Nephron (organoid): ENCODE data around the gene PPP1R12C.
A peak's percentile ranks its signal among the peaks of the same experiment; 100 is the strongest.
"Not testable (repeated sequence)": the region's sequence is repeated elsewhere in the genome, so short reads cannot be mapped to it uniquely, and the experiment has no call there.

Experiments used
- H3K27ac Mint-ChIP-seq, 3 experiments: 2 replicates each; pipeline ENCODE4 v1.8.0; 2020; ENCODE audit warnings: mixed read lengths in 3 of 3, mild to moderate bottlenecking in 2 of 3, moderate library complexity in 1 of 3
- H3K27me3 Mint-ChIP-seq: 2 replicates; pipeline ENCODE4 v1.8.0; 2021; ENCODE audit warnings: low read depth, mild to moderate bottlenecking, moderate library complexity, mixed read lengths
- H3K36me3 Mint-ChIP-seq: 2 replicates; pipeline ENCODE4 v1.8.0; 2020; ENCODE audit warnings: low read depth, mixed read lengths
- H3K4me1 Mint-ChIP-seq: 2 replicates; pipeline ENCODE4 v1.8.0; 2020; ENCODE audit warnings: mixed read lengths
- H3K4me3 Mint-ChIP-seq, 3 experiments: 2 replicates each; pipeline ENCODE4 v1.8.0; 2020; ENCODE audit warnings: mild to moderate bottlenecking in 3 of 3, mixed read lengths in 3 of 3, moderate library complexity in 2 of 3
- H3K9me3 Mint-ChIP-seq: 2 replicates; pipeline ENCODE4 v1.8.0; 2020; ENCODE audit warnings: mixed read lengths
- TF ChIP-seq, protein P1 (sequence below), 3 experiments: fragments of 200-600 bp; sonication (generic); IDR thresholded peaks; one replicate each; pipeline ENCODE4 v1.5.0; 2021; ENCODE audit warnings: antibody characterized with exemption in 3 of 3; ENCODE audit not compliant: unreplicated experiment in 3 of 3

Gene PPP1R12C

DNA sequence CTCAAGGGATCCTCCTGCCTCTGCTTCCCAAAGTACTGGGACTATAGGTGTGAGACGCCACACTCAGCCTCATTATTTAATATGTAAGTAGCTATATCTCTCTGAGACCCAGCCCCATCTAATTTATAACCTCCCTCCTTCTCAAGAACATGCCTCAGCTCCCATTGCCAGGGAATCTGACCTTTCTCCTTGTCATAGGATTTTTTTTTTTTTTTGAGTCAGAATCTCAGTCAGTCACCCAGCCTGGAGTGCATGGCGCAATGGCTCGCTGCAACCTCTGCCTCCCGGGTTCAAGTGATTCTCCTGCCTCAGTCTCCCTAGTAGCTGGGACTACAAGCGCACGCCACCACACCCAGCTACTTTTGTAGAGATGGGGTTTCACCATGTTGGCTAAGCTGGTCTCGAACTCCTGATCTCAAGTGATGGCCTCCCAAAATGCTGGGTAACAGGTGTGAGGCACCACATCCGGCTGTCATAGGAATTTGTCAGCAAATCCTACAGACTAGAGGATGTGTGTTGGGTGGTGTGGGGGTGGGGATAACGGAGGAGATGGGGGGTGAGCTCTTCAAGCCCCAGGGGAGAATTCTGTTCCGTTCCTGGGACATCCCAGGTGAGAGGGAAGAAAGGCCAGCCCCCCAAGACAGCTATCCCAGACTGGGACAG lies 46.8 kb downstream of the PPP1R12C start:
- Mint-ChIP-seq H3K27ac (no peak overlapping the region), H3K9me3 (peaks cover 2% of the 10 kb centered on the region), H3K4me3 (peak overlapping the region in 2 of 3 experiments; percentile 8 to 46), H3K36me3 (no peaks in the 10 kb centered on the region), H3K27me3 (peaks cover 94% of the 10 kb centered on the region), H3K4me1 (peaks cover 9% of the 10 kb centered on the region)
- TF ChIP-seq, protein P1, sequence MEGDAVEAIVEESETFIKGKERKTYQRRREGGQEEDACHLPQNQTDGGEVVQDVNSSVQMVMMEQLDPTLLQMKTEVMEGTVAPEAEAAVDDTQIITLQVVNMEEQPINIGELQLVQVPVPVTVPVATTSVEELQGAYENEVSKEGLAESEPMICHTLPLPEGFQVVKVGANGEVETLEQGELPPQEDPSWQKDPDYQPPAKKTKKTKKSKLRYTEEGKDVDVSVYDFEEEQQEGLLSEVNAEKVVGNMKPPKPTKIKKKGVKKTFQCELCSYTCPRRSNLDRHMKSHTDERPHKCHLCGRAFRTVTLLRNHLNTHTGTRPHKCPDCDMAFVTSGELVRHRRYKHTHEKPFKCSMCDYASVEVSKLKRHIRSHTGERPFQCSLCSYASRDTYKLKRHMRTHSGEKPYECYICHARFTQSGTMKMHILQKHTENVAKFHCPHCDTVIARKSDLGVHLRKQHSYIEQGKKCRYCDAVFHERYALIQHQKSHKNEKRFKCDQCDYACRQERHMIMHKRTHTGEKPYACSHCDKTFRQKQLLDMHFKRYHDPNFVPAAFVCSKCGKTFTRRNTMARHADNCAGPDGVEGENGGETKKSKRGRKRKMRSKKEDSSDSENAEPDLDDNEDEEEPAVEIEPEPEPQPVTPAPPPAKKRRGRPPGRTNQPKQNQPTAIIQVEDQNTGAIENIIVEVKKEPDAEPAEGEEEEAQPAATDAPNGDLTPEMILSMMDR (IDR thresholded peaks at IDR 0.05; ENCODE audit: unreplicated experiment in 3 of 3) = no peak

DNA sequence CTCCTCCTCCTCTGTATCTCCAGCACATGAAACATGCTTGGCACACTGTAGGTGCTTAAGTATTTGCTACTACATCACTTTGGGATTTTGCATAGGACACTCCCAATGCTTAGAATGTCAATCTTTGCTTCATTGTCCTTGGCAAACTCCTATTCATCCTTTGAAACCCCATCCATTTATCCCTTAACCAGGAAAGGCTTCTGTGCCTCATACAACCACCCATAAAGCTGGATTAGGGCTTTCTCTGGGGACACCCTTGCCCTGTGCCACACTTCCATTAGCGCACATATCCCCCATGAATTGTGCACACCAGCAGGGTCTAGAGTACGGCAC lies 47.6 kb downstream of the PPP1R12C start:
- H3K4me3 Mint-ChIP-seq = peak overlapping the region; percentile 48 to 74 (median 59)
- peaks cover 2% of the 10 kb centered on the region for H3K9me3 Mint-ChIP-seq
- H3K27ac Mint-ChIP-seq = no peak overlapping the region
- H3K4me1 Mint-ChIP-seq = peaks cover 9% of the 10 kb centered on the region
- no peaks in the 10 kb centered on the region for H3K36me3 Mint-ChIP-seq
- TF ChIP-seq, protein P1 (IDR thresholded peaks at IDR 0.05; ENCODE audit: unreplicated experiment in 3 of 3) = no peak
- H3K27me3 Mint-ChIP-seq = peaks cover 92% of the 10 kb centered on the region

DNA sequence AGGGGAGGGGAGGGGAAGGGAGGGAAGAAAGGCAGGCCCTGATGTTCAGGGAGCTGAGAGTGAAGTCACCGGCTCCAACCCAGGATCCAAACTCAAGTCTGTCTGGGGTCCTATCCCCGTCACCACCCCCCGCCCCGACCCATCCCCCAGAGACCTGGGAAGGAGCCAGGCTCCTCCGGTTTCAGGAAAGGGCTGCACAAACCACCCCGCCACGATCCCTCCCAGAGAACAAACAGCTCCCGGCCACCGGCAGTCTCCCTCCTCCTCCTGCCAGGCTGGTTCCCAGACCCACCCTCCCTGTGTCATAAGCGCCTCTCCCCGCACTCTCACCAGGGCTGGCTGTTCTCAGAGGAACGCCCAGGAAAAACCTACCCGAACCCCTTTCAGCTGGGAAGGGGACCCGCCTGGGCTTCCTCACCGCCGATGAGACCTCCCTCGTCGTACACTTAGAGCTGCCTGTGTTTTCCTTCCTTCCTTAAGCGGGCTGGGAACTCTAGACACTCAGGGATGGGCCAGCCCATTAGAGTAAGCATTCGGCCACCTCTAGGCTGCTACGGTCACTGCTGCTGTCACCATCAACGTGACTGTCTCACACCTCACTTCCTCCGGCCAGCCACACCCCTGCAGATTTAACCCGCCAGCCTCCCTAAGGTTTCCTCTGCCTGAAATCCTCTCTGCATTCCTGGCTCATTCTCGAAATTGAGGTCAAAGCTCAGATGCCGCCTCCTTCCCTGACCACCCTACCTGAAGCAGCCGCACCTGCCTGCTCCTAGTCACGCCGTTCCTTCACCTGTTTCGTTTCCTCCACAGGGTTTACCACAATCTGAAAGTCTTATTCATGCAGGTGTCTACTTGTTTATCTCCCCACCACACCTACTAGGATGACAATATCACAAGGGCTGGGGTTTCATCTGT lies 48.2 kb downstream of the PPP1R12C start:
- Mint-ChIP-seq H3K4me1 (peaks cover 9% of the 10 kb centered on the region), H3K36me3 (no peaks in the 10 kb centered on the region), H3K27me3 (peaks cover 94% of the 10 kb centered on the region), H3K4me3 (peak overlapping the region; percentile 48 to 74 (median 59)), H3K27ac (peak overlapping the region in 1 of 3 experiments; percentile 57), H3K9me3 (peaks cover 2% of the 10 kb centered on the region)
- TF ChIP-seq, protein P1 (IDR thresholded peaks at IDR 0.05; ENCODE audit: unreplicated experiment in 3 of 3) = no peak

DNA sequence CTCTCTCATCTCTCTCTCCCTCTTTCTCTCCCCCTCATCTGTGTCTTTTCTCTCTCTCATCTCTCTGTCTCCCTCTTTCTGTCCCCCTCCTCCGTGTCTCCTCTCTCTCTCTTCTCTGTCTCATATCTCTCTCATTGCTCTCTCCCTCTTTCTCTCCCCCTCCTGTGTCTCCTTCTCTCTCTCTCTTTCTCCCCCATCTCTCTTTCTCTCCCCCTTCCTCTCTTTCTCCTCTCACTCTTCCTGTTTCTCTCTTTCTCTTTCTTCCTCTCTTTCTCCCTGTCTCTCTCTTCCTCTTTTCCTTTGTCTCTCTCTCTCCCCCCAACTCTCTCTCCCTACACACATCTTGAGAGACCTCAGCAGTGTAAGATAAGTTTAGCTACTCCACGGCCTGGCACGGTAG lies 49.6 kb downstream of the PPP1R12C start:
- Mint-ChIP-seq H3K4me3 (peak overlapping the region in 1 of 3 experiments; percentile 31), H3K27me3 (peaks cover 93% of the 10 kb centered on the region), H3K27ac (no peak overlapping the region), H3K9me3 (no peaks in the 10 kb centered on the region), H3K36me3 (no peaks in the 10 kb centered on the region), H3K4me1 (peaks cover 9% of the 10 kb centered on the region)
- TF ChIP-seq, protein P1 (IDR thresholded peaks at IDR 0.05; ENCODE audit: unreplicated experiment in 3 of 3) = no peak

DNA sequence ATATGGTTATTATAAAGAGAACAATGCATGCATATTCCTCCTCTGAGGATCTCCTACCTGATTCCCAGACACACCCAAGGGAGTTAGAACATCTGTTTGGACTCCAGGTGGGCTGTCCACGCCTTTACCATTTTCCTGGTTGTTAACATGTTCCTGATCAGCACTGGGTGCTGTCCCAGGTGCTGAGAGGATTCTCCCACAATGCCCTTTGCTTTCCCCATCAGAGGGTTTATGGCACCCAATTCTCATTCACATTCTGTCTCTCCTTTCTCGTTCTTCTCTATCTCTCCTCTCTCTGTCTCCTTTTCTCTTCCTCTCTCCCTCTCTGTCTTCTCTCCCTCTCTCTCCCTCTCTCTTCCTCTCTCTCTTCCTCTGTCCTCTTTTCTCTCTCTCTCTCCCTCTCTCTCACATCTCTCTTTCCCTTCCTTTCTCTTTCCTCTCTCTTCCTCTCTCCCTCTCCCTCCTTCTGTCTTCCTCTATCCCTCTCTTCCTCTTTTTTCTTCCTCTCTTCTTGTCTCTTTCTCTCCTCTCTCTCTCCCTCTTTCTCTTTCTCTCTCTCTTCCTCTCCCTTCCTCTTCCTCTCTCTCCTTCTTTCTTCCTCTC lies 51.2 kb downstream of the PPP1R12C start:
- TF ChIP-seq, protein P1 (IDR thresholded peaks at IDR 0.05; ENCODE audit: unreplicated experiment in 3 of 3) = no peak
- Mint-ChIP-seq H3K36me3 (no peaks in the 10 kb centered on the region), H3K9me3 (no peaks in the 10 kb centered on the region), H3K27me3 (peaks cover 76% of the 10 kb centered on the region), H3K27ac (no peak overlapping the region), H3K4me3 (no peak overlapping the region), H3K4me1 (peaks cover 9% of the 10 kb centered on the region)

DNA sequence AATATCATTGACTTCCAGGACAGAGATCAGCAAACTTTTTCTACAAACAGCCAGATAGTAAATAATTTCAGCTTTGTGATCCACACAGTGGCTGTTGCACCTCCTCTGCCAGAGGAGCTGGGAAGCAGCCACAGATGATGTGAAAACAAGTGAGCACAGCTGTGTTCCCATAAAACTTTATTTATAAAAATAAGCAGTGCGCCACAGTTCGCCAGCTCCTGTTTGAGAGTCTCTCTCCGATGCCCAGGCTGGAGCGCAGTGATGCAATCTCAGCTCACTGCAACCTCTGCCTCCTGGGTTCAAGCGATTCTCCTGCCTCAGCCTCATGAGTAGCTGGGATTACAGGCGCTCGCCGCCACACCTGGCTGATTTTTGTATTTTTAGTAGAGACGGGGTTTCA lies 51.9 kb downstream of the PPP1R12C start:
- peaks cover 69% of the 10 kb centered on the region for H3K27me3 Mint-ChIP-seq

More for the DNA sequence above, 51.9 kb downstream of the PPP1R12C start:
- H3K27ac Mint-ChIP-seq, H3K4me3 Mint-ChIP-seq, H3K4me1 Mint-ChIP-seq, H3K9me3 Mint-ChIP-seq, H3K36me3 Mint-ChIP-seq: not testable (repeated sequence)
